Activated gamma-delta T cell treated with Interleukin-2 at 50 U/mL for 16 hours (primary cell): ENCODE data around the gene EXOC2.

ENCODE experiments used
- DNase-seq: peaks from one replicate; pipeline ENCODE4 v3.0.0-alpha.2; 2020

The EXOC2 gene

GRCh38 chr6:456887-457286 lies 236.1 kb downstream of the EXOC2 start:
- no peak for DNase-seq

- no peak for DNase-seq
These were observed 236.5 kb downstream of the EXOC2 start for GRCh38 chr6:456358-456867.

- DNase-seq: no peak
These were observed 237.1 kb downstream of the EXOC2 start for GRCh38 chr6:455835-456234.

GRCh38 chr6:455006-455585 lies 237.8 kb downstream of the EXOC2 start:
- DNase-seq: no peak

GRCh38 chr6:454148-454991 lies 238.6 kb downstream of the EXOC2 start:
- no peak for DNase-seq

GRCh38 chr6:453152-453551 lies 239.8 kb downstream of the EXOC2 start:
- no peak for DNase-seq

- DNase-seq: no peak
These were observed 240.5 kb downstream of the EXOC2 start for GRCh38 chr6:452301-453067.

GRCh38 chr6:451847-452246 lies 241.1 kb downstream of the EXOC2 start:
- DNase-seq: no peak

GRCh38 chr6:451336-451735 lies 241.6 kb downstream of the EXOC2 start:
- no peak for DNase-seq

GRCh38 chr6:449486-450419 lies 243.2 kb downstream of the EXOC2 start:
- no peak for DNase-seq

GRCh38 chr6:449057-449430 lies 243.9 kb downstream of the EXOC2 start:
- no peak for DNase-seq

- DNase-seq: no peak
These were observed 244.5 kb downstream of the EXOC2 start for GRCh38 chr6:448296-449056.

GRCh38 chr6:447381-448165 lies 245.4 kb downstream of the EXOC2 start:
- DNase-seq: no peak

GRCh38 chr6:446418-447366 lies 246.2 kb downstream of the EXOC2 start:
- peak; percentile 58 for DNase-seq

- DNase-seq: no peak
These were observed 247.1 kb downstream of the EXOC2 start for GRCh38 chr6:445571-446417.

GRCh38 chr6:444653-445275 lies 248.2 kb downstream of the EXOC2 start:
- DNase-seq: peak; percentile 35

- no peak for DNase-seq
These were observed 249.2 kb downstream of the EXOC2 start for GRCh38 chr6:443621-444159.
